ENCODE measurements around the gene STK32B. TPM values are rescaled to one million over a fixed set of nuclear protein-coding genes. Genes with fewer than 3 reads are reported as not detected.

STK32B gene
- total RNA-seq, 1 experiment from 2014 or later: 11.6 TPM

DNA sequence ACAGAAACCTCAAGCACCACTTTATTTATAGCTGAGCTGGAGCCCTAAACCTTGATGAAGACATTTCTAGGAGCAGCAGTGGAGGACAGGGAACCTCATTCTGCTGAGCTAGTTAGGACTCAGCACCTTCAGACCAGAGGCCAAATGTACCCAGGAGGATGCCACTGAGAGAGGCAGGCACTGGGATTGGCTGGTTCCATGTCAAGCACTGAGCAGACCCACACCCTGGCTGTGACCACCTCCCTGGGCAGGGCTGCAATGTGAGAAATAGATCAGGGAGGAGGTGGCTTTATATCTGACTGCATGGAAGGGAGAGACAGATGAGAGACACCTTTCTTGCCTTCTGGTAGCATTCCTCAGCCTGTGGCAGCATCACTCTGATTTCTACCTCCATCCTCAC, 304.6 kb downstream of the STK32B start:
- Histone ChIP-seq H3K36me3 (ENCODE audit: control insufficient read depth, insufficient read depth, low read length) (no peaks in the 10 kb centered on the region), H3K9me3 (ENCODE audit: control insufficient read depth, insufficient read depth, low read depth, low read length) (no peaks in the 10 kb centered on the region), H3K27me3 (ENCODE audit: control insufficient read depth, insufficient read depth, low read length) (no peaks in the 10 kb centered on the region), H3K27ac (ENCODE audit: low read length) (no peak overlapping the region), H3K4me1 (ENCODE audit: control insufficient read depth, insufficient read depth, low read length) (no peaks in the 10 kb centered on the region), H3K4me3 (ENCODE audit: low read depth in 2 of 2, low read length in 2 of 2) (no peak overlapping the region)
- ChIA-PET CTCF (no interaction called here), POLR2A (no interaction called here)
- no peak for TF ChIP-seq SIN3A (IDR thresholded peaks at IDR 0.05; ENCODE audit: borderline replicate concordance, insufficient read depth, low read depth, low read length)
- TF ChIP-seq REST (IDR thresholded peaks at IDR 0.05; ENCODE audit: insufficient read depth in 1 of 2, low read depth in 2 of 2, low read length in 1 of 2): no peak
- no peak for TF ChIP-seq POLR2AphosphoS5 (IDR thresholded peaks at IDR 0.05; ENCODE audit: low read depth, low read length)
- TF ChIP-seq CTCF (IDR thresholded peaks at IDR 0.05): no peak
- TF ChIP-seq TCF7L2 (IDR thresholded peaks at IDR 0.05; ENCODE audit: low read depth, low read length): no peak
- ATAC-seq (no peak), DNase-seq (ENCODE audit: low read depth, low spot score) (no peak)
- no TSS peak for BruUV-seq (replicated peaks)
- intact Hi-C loops (cut with micrococcal nuclease; ENCODE audit: unreplicated experiment): no loop called here
- in situ Hi-C loops (cut with HindIII; ENCODE audit: low pct_unique_long_range_greater_than_20kb, low sequenced_read_pairs): no loop called here

- Histone ChIP-seq H3K4me1 (ENCODE audit: control insufficient read depth, insufficient read depth, low read length) (no peaks in the 10 kb centered on the region), H3K36me3 (ENCODE audit: control insufficient read depth, insufficient read depth, low read length) (no peaks in the 10 kb centered on the region), H3K27ac (ENCODE audit: low read length) (no peak overlapping the region), H3K4me3 (ENCODE audit: low read depth in 2 of 2, low read length in 2 of 2) (no peak overlapping the region), H3K27me3 (ENCODE audit: control insufficient read depth, insufficient read depth, low read length) (no peaks in the 10 kb centered on the region), H3K9me3 (ENCODE audit: control insufficient read depth, insufficient read depth, low read depth, low read length) (no peaks in the 10 kb centered on the region)
- intact Hi-C loops (cut with micrococcal nuclease; ENCODE audit: unreplicated experiment): no loop called here
- ChIA-PET POLR2A (interaction anchor here (0.6 kb wide), 1 partner anchor 255 kb away, joined by 3 read pairs; no protein-coding TSS in a partner anchor), CTCF (no interaction called here)
- no peak for DNase-seq (ENCODE audit: low read depth, low spot score)
- TF ChIP-seq TCF7L2 (IDR thresholded peaks at IDR 0.05; ENCODE audit: low read depth, low read length) (no peak), SIN3A (IDR thresholded peaks at IDR 0.05; ENCODE audit: borderline replicate concordance, insufficient read depth, low read depth, low read length) (no peak), REST (IDR thresholded peaks at IDR 0.05; ENCODE audit: insufficient read depth in 1 of 2, low read depth in 2 of 2, low read length in 1 of 2) (no peak), CTCF (IDR thresholded peaks at IDR 0.05) (no peak), POLR2AphosphoS5 (IDR thresholded peaks at IDR 0.05; ENCODE audit: low read depth, low read length) (no peak)
- in situ Hi-C loops (cut with HindIII; ENCODE audit: low pct_unique_long_range_greater_than_20kb, low sequenced_read_pairs): no loop called here
- ATAC-seq: no peak
- BruUV-seq (replicated peaks): no TSS peak
These were observed 306.6 kb downstream of the STK32B start for GRCh38 chr4:5357870-5358269.

Measured in Panc1 (cell line).